ENCODE results near the gene NHLH1.

DNA sequence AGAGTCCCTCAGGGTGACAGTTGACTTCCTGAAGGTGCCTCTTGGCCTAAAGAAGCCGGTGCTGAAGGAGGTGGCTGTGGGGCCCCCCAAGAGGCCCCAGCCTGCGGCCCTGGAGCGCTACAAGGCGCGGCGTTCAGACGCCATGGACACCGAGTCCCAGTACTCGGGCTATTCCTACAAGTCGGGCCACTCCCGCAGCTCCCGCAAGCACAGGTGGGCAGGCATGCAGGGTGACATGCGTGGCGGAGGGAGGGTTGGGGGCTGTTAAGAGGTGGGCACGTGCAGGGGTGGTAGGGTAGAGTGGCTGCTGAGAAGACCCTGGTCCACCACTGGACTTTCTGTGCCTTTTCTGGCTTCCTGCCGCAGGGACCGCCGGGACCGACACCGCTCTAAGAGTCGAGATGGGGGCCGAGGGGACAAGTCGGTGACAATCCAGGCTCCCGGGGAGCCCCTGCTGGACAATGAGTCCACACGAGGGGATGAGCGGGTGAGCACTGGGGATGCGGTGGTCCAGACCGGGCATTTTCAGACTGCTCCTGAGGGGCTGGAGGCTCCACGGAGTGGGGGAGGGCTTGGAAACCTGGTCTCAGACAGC lies 48.9 kb downstream of the NHLH1 start:
- TF ChIP-seq, protein P1, sequence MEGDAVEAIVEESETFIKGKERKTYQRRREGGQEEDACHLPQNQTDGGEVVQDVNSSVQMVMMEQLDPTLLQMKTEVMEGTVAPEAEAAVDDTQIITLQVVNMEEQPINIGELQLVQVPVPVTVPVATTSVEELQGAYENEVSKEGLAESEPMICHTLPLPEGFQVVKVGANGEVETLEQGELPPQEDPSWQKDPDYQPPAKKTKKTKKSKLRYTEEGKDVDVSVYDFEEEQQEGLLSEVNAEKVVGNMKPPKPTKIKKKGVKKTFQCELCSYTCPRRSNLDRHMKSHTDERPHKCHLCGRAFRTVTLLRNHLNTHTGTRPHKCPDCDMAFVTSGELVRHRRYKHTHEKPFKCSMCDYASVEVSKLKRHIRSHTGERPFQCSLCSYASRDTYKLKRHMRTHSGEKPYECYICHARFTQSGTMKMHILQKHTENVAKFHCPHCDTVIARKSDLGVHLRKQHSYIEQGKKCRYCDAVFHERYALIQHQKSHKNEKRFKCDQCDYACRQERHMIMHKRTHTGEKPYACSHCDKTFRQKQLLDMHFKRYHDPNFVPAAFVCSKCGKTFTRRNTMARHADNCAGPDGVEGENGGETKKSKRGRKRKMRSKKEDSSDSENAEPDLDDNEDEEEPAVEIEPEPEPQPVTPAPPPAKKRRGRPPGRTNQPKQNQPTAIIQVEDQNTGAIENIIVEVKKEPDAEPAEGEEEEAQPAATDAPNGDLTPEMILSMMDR (IDR thresholded peaks at IDR 0.05; ENCODE audit: low read length) = no peak
- no peak for TF ChIP-seq EZH2 (IDR thresholded peaks at IDR 0.05; ENCODE audit: borderline replicate concordance, low read length)

All from OCI-LY1 (cell line).